Neural crest cell (in vitro differentiated cells): Measurements from ENCODE around the gene TIGD3. TPM values are rescaled to one million over a fixed set of nuclear protein-coding genes. Genes with fewer than 3 reads are reported as not detected.
A peak's percentile ranks its signal among the peaks of the same experiment; 100 is the strongest.

Source experiments
- DNase-seq: peaks from one replicate; pipeline ENCODE4 v3.0.0; 2021; ENCODE audit warnings: low read depth, mixed read lengths, low spot score
- H3K27ac Mint-ChIP-seq: one replicate; pipeline ENCODE4 v1.8.0; 2021; ENCODE audit warnings: mild to moderate bottlenecking, mixed read lengths; ENCODE audit not compliant: unreplicated experiment
- H3K27me3 Mint-ChIP-seq: 2 replicates; pipeline ENCODE4 v1.8.0; 2021; ENCODE audit warnings: low read depth, mild to moderate bottlenecking, mixed read lengths
- H3K36me3 Mint-ChIP-seq: 2 replicates; pipeline ENCODE4 v1.8.0; 2021; ENCODE audit warnings: low read depth, mild to moderate bottlenecking, mixed read lengths
- H3K4me1 Mint-ChIP-seq: 2 replicates; pipeline ENCODE4 v1.8.0; 2021; ENCODE audit warnings: mixed read lengths
- H3K4me3 Mint-ChIP-seq: one replicate; pipeline ENCODE4 v1.8.0; 2021; ENCODE audit warnings: mild to moderate bottlenecking, mixed read lengths
- H3K9me3 Mint-ChIP-seq: 2 replicates; pipeline ENCODE4 v1.8.0; 2021; ENCODE audit warnings: mixed read lengths
- CTCF ChIP-seq: fragments of 200-600 bp; sonication (generic); conservative IDR thresholded peaks from 2 replicates; pipeline ENCODE4 v1.5.0; 2021; ENCODE audit warnings: antibody characterized with exemption, mild to moderate bottlenecking
- long read RNA-seq: library from polyadenylated mRNA; unstranded; transcript quantifications from one replicate; pipeline ENCODE4 v2.0.0, GENCODE V29; 2020
- total RNA-seq: library from RNA; stranded (reverse); gene quantifications from 2 replicates; pipeline ENCODE4 v1.2.1, GENCODE V29; 2021

Gene TIGD3
- 3.3 TPM in 2 replicates for total RNA-seq
- long read RNA-seq, result 0 reads

GRCh38 chr11:65354265-65355012 is at the start of gene TIGD3:
Gene TIGD3 (plus strand): TSS chr11:65354751. CDS start chr11:65355809, 1,058 bp downstream.
- Mint-ChIP-seq H3K27ac (peak within 1 kb of the TSS; percentile 82), H3K36me3 (peaks cover 4% of the 10 kb centered on the region), H3K27me3 (peaks cover 16% of the 10 kb centered on the region), H3K4me1 (peaks cover 15% of the 10 kb centered on the region), H3K9me3 (no peaks in the 10 kb centered on the region), H3K4me3 (peak within 1 kb of the TSS; percentile 89)
- DNase-seq, result peak; percentile 97
- peak; percentile 14 for TF ChIP-seq CTCF

- no peaks in the 10 kb centered on the region for H3K9me3 Mint-ChIP-seq
- H3K4me3 Mint-ChIP-seq, result peak overlapping the region; percentile 19
- no peak for DNase-seq
- TF ChIP-seq CTCF, result no peak
- peaks cover 1% of the 10 kb centered on the region for H3K27me3 Mint-ChIP-seq
- no peak overlapping the region for H3K27ac Mint-ChIP-seq
- H3K36me3 Mint-ChIP-seq, result peaks cover 3% of the 10 kb centered on the region
- H3K4me1 Mint-ChIP-seq, result peaks cover 38% of the 10 kb centered on the region
These were observed 48.9 kb upstream of the TIGD3 start for GRCh38 chr11:65305501-65306268.

- no peak for DNase-seq
- TF ChIP-seq CTCF, result no peak
- Mint-ChIP-seq H3K9me3 (no peaks in the 10 kb centered on the region), H3K27ac (no peak overlapping the region), H3K36me3 (peaks cover 3% of the 10 kb centered on the region), H3K4me3 (peak overlapping the region; percentile 12), H3K27me3 (peaks cover 17% of the 10 kb centered on the region), H3K4me1 (peaks cover 33% of the 10 kb centered on the region)
These were observed 47.0 kb upstream of the TIGD3 start for GRCh38 chr11:65307298-65308229.

GRCh38 chr11:65308281-65308891 is 46.2 kb upstream of the TIGD3 start:
- no peak for TF ChIP-seq CTCF
- H3K27ac Mint-ChIP-seq, result no peak overlapping the region
- H3K4me3 Mint-ChIP-seq, result no peak overlapping the region
- peaks cover 34% of the 10 kb centered on the region for H3K4me1 Mint-ChIP-seq
- DNase-seq, result no peak
- peaks cover 24% of the 10 kb centered on the region for H3K27me3 Mint-ChIP-seq
- peaks cover 3% of the 10 kb centered on the region for H3K36me3 Mint-ChIP-seq
- H3K9me3 Mint-ChIP-seq, result no peaks in the 10 kb centered on the region

GRCh38 chr11:65309006-65309405 is 45.5 kb upstream of the TIGD3 start:
- H3K4me3 Mint-ChIP-seq, result no peak overlapping the region
- peaks cover 39% of the 10 kb centered on the region for H3K4me1 Mint-ChIP-seq
- no peak for TF ChIP-seq CTCF
- DNase-seq, result no peak
- peaks cover 30% of the 10 kb centered on the region for H3K27me3 Mint-ChIP-seq
- no peak overlapping the region for H3K27ac Mint-ChIP-seq
- H3K9me3 Mint-ChIP-seq, result no peaks in the 10 kb centered on the region
- H3K36me3 Mint-ChIP-seq, result peaks cover 3% of the 10 kb centered on the region
